Activated CD4-positive, alpha-beta memory T cell treated with anti-CD3 and anti-CD28 coated beads for 36 hours (primary cell): ENCODE data around the gene PDE4D. TPM values are rescaled to one million over a fixed set of nuclear protein-coding genes. Genes with fewer than 3 reads are reported as not detected.
"Not testable (repeated sequence)": the region's sequence is repeated elsewhere in the genome, so short reads cannot be mapped to it uniquely, and the experiment has no call there.

Source experiments
- CTCF ChIA-PET: fragments of 350-600 bp; sonication (Branson Sonifier 250); formaldehyde crosslinking; loops from one replicate; lab custom pipeline; 2021; ENCODE audit warnings: antibody characterized with exemption, inconsistent platforms; lab: Charles Lee
- POLR2A ChIA-PET: fragments of 350-600 bp; sonication (Branson Sonifier 250); formaldehyde crosslinking; loops from one replicate; lab custom pipeline; 2021; ENCODE audit warnings: antibody characterized with exemption; lab: Charles Lee
- DNase-seq: peaks from one replicate; pipeline ENCODE4 v3.0.0-alpha.2; 2020
- H3K27ac Mint-ChIP-seq: one replicate; pipeline ENCODE4 v1.8.0; 2021; ENCODE audit warnings: mixed read lengths
- H3K27me3 Mint-ChIP-seq: one replicate; pipeline ENCODE4 v1.8.0; 2021; ENCODE audit warnings: mixed read lengths
- H3K36me3 Mint-ChIP-seq: one replicate; pipeline ENCODE4 v1.8.0; 2021; ENCODE audit warnings: mixed read lengths
- H3K4me1 Mint-ChIP-seq: one replicate; pipeline ENCODE4 v1.8.0; 2021; ENCODE audit warnings: low read depth, mixed read lengths
- H3K4me3 Mint-ChIP-seq: one replicate; pipeline ENCODE4 v1.8.0; 2021; ENCODE audit warnings: mild to moderate bottlenecking, mixed read lengths
- H3K9me3 Mint-ChIP-seq: one replicate; pipeline ENCODE4 v1.8.0; 2021; ENCODE audit warnings: mixed read lengths
- intact Hi-C: fragments of 100-400 bp; cut with micrococcal nuclease; formaldehyde crosslinking; loops from one replicate; pipeline ENCODE4 v1.15.1; 2023
- total RNA-seq, 2 experiments: library from RNA; stranded (reverse); gene quantifications; one replicate each; pipeline ENCODE4 v1.2.3, GENCODE V29; 2021

PDE4D gene
- total RNA-seq, 2 experiments from 2014 or later = 49.3 to 50.8 TPM

GRCh38 chr5:59433174-59433573, 460.4 kb downstream of the PDE4D start:
- intact Hi-C loops = no loop called here
- Mint-ChIP-seq H3K9me3 (no peaks in the 10 kb centered on the region), H3K4me3 (no peak overlapping the region), H3K27me3 (peaks cover 2% of the 10 kb centered on the region), H3K36me3 (no peaks in the 10 kb centered on the region), H3K4me1 (no peaks in the 10 kb centered on the region), H3K27ac (no peak overlapping the region)
- ChIA-PET CTCF (interaction anchor here (1.4 kb wide), 1 partner anchor 13 kb away, joined by 5 read pairs; no protein-coding TSS in a partner anchor), POLR2A (no interaction called here)
- DNase-seq = no peak

GRCh38 chr5:59430066-59430685, 463.4 kb downstream of the PDE4D start:
- CTCF ChIA-PET = no interaction called here
- H3K4me3 Mint-ChIP-seq = no peak overlapping the region
- no peaks in the 10 kb centered on the region for H3K9me3 Mint-ChIP-seq
- POLR2A ChIA-PET = no interaction called here
- H3K27ac Mint-ChIP-seq = no peak overlapping the region
- intact Hi-C loops = no loop called here
- no peaks in the 10 kb centered on the region for H3K27me3 Mint-ChIP-seq
- no peak for DNase-seq
- H3K4me1 Mint-ChIP-seq = no peaks in the 10 kb centered on the region
- H3K36me3 Mint-ChIP-seq = no peaks in the 10 kb centered on the region

- POLR2A ChIA-PET = no interaction called here
- CTCF ChIA-PET = no interaction called here
- intact Hi-C loops = no loop called here
- H3K4me3 Mint-ChIP-seq = no peak overlapping the region
- no peaks in the 10 kb centered on the region for H3K4me1 Mint-ChIP-seq
- H3K27me3 Mint-ChIP-seq = no peaks in the 10 kb centered on the region
- DNase-seq = no peak
- H3K36me3 Mint-ChIP-seq = no peaks in the 10 kb centered on the region
- no peak overlapping the region for H3K27ac Mint-ChIP-seq
- no peaks in the 10 kb centered on the region for H3K9me3 Mint-ChIP-seq
These were observed 465.1 kb downstream of the PDE4D start for GRCh38 chr5:59428391-59428790.

GRCh38 chr5:59424515-59424914, 469.0 kb downstream of the PDE4D start:
- Mint-ChIP-seq H3K27ac (no peak overlapping the region), H3K9me3 (no peaks in the 10 kb centered on the region), H3K27me3 (peaks cover 1% of the 10 kb centered on the region), H3K4me3 (no peak overlapping the region), H3K4me1 (no peaks in the 10 kb centered on the region), H3K36me3 (no peaks in the 10 kb centered on the region)
- no peak for DNase-seq
- ChIA-PET POLR2A (no interaction called here), CTCF (no interaction called here)
- intact Hi-C loops = no loop called here

GRCh38 chr5:59423021-59423420, 470.5 kb downstream of the PDE4D start:
- H3K4me3 Mint-ChIP-seq = no peak overlapping the region
- H3K9me3 Mint-ChIP-seq = no peaks in the 10 kb centered on the region
- intact Hi-C loops = no loop called here
- ChIA-PET POLR2A (no interaction called here), CTCF (no interaction called here)
- no peaks in the 10 kb centered on the region for H3K36me3 Mint-ChIP-seq
- no peak overlapping the region for H3K27ac Mint-ChIP-seq
- H3K4me1 Mint-ChIP-seq = no peaks in the 10 kb centered on the region
- DNase-seq = no peak
- H3K27me3 Mint-ChIP-seq = peaks cover 1% of the 10 kb centered on the region

- POLR2A ChIA-PET = no interaction called here
- no peak for DNase-seq
- H3K36me3 Mint-ChIP-seq = no peaks in the 10 kb centered on the region
- no peaks in the 10 kb centered on the region for H3K9me3 Mint-ChIP-seq
- CTCF ChIA-PET = no interaction called here
- intact Hi-C loops = no loop called here
- no peaks in the 10 kb centered on the region for H3K4me1 Mint-ChIP-seq
- H3K27me3 Mint-ChIP-seq = peaks cover 1% of the 10 kb centered on the region
- no peak overlapping the region for H3K27ac Mint-ChIP-seq
- H3K4me3 Mint-ChIP-seq = no peak overlapping the region
These were observed 471.3 kb downstream of the PDE4D start for GRCh38 chr5:59421986-59422941.

- no peak overlapping the region for H3K27ac Mint-ChIP-seq
- peaks cover 4% of the 10 kb centered on the region for H3K27me3 Mint-ChIP-seq
- no peaks in the 10 kb centered on the region for H3K9me3 Mint-ChIP-seq
- ChIA-PET POLR2A (no interaction called here), CTCF (interaction anchor here (1.3 kb wide), 1 partner anchor 12 kb away, joined by 5 read pairs; no protein-coding TSS in a partner anchor)
- H3K36me3 Mint-ChIP-seq = no peaks in the 10 kb centered on the region
- H3K4me3 Mint-ChIP-seq = no peak overlapping the region
- no peak for DNase-seq
- intact Hi-C loops = no loop called here
- H3K4me1 Mint-ChIP-seq = no peaks in the 10 kb centered on the region
These were observed 472.9 kb downstream of the PDE4D start for GRCh38 chr5:59420596-59420995.

GRCh38 chr5:59418808-59419207, 474.7 kb downstream of the PDE4D start:
- intact Hi-C loops = no loop called here
- H3K9me3 Mint-ChIP-seq = no peaks in the 10 kb centered on the region
- H3K27me3 Mint-ChIP-seq = peaks cover 14% of the 10 kb centered on the region
- H3K4me3 Mint-ChIP-seq = no peak overlapping the region
- no peaks in the 10 kb centered on the region for H3K36me3 Mint-ChIP-seq
- ChIA-PET POLR2A (no interaction called here), CTCF (no interaction called here)
- no peak for DNase-seq
- no peak overlapping the region for H3K27ac Mint-ChIP-seq
- H3K4me1 Mint-ChIP-seq = no peaks in the 10 kb centered on the region

- peaks cover 16% of the 10 kb centered on the region for H3K27me3 Mint-ChIP-seq
- no peak overlapping the region for H3K27ac Mint-ChIP-seq
- POLR2A ChIA-PET = no interaction called here
- intact Hi-C loops = no loop called here
- no peak overlapping the region for H3K4me3 Mint-ChIP-seq
- no peak for DNase-seq
- H3K9me3 Mint-ChIP-seq = no peaks in the 10 kb centered on the region
- no peaks in the 10 kb centered on the region for H3K36me3 Mint-ChIP-seq
- CTCF ChIA-PET = interaction anchor here (0.6 kb wide), 1 partner anchor 28 kb away, joined by 3 read pairs; no protein-coding TSS in a partner anchor
- no peaks in the 10 kb centered on the region for H3K4me1 Mint-ChIP-seq
These were observed 477.1 kb downstream of the PDE4D start for GRCh38 chr5:59416451-59416850.

- CTCF ChIA-PET = interaction anchor here (0.6 kb wide), 1 partner anchor 28 kb away, joined by 3 read pairs; no protein-coding TSS in a partner anchor
- Mint-ChIP-seq H3K9me3 (no peaks in the 10 kb centered on the region), H3K27ac (no peak overlapping the region), H3K27me3 (peaks cover 16% of the 10 kb centered on the region), H3K36me3 (no peaks in the 10 kb centered on the region), H3K4me1 (no peaks in the 10 kb centered on the region), H3K4me3 (no peak overlapping the region)
- DNase-seq = no peak
- POLR2A ChIA-PET = no interaction called here
- intact Hi-C loops = no loop called here
These were observed 477.5 kb downstream of the PDE4D start for GRCh38 chr5:59416026-59416425.

GRCh38 chr5:59412428-59412827, 481.1 kb downstream of the PDE4D start:
- ChIA-PET CTCF (no interaction called here), POLR2A (no interaction called here)
- no peaks in the 10 kb centered on the region for H3K36me3 Mint-ChIP-seq
- H3K4me3 Mint-ChIP-seq = no peak overlapping the region
- intact Hi-C loops = no loop called here
- DNase-seq = no peak
- H3K4me1 Mint-ChIP-seq = no peaks in the 10 kb centered on the region
- no peak overlapping the region for H3K27ac Mint-ChIP-seq
- H3K9me3 Mint-ChIP-seq = peaks cover 6% of the 10 kb centered on the region
- H3K27me3 Mint-ChIP-seq = peaks cover 15% of the 10 kb centered on the region

GRCh38 chr5:59408997-59409396, 484.5 kb downstream of the PDE4D start:
- H3K4me1 Mint-ChIP-seq, DNase-seq, POLR2A ChIA-PET, CTCF ChIA-PET, H3K4me3 Mint-ChIP-seq, H3K27ac Mint-ChIP-seq, H3K9me3 Mint-ChIP-seq, H3K36me3 Mint-ChIP-seq, intact Hi-C loops, H3K27me3 Mint-ChIP-seq: not testable (repeated sequence)
